T47D (cell line): ENCODE measurements around the gene CDK19.

Source experiments
- DNase-seq, 2 experiments: peaks; one replicate each; pipeline versions ENCODE4 v3.0.0 to v3.0.0-alpha.2; 2011 to 2012; ENCODE audit warnings: low read depth in 1 of 2, low spot score in 1 of 2
- JUND ChIP-seq: IDR thresholded peaks from 2 replicates; pipeline ENCODE4 v1.6.1; 2012; ENCODE audit warnings: low read depth
- in situ Hi-C: cut with HindIII; loops from 2 replicates; pipeline ENCODE4 v1.10.0; 2016; ENCODE audit warnings: low sequenced_read_pairs, low pct_unique_long_range_greater_than_20kb

CDK19 gene

GRCh38 chr6:110560239-110561007 lies 254.8 kb downstream of the CDK19 start:
- TF ChIP-seq JUND: no peak
- in situ Hi-C loops: no loop called here
- DNase-seq: peak in 1 of 2 experiments; percentile 34
